NCI-H524 treated with DMSO at 0.1 percent for 48 hours (cell line): Measurements from ENCODE around the gene PXMP2.
"Not testable (repeated sequence)": the region's sequence is repeated elsewhere in the genome, so short reads cannot be mapped to it uniquely, and the experiment has no call there.

Experiments used
- DNase-seq: peaks from one replicate; lab custom pipeline; 2025; lab: John Stamatoyannopoulos, UW

The PXMP2 gene

GRCh38 chr12:132753670-132754069 is 66.3 kb downstream of the PXMP2 start:
- DNase-seq, result not testable (repeated sequence)

GRCh38 chr12:132754160-132754932 is 67.0 kb downstream of the PXMP2 start:
- no peak for DNase-seq
